HepG2 (cell line): ENCODE measurements around the gene CYP20A1. TPM values are rescaled to one million over a fixed set of nuclear protein-coding genes. Genes with fewer than 3 reads are reported as not detected.

Source experiments
- FOSL2 ChIP-seq: sonication (generic); formaldehyde crosslinking; IDR thresholded peaks from 2 replicates; pipeline ENCODE4 v1.4.0; 2020; ENCODE audit warnings: missing genetic modification reagents
- JUND ChIP-seq: sonication (generic); formaldehyde crosslinking; IDR thresholded peaks from 2 replicates; pipeline ENCODE4 v1.8.0; 2022; ENCODE audit warnings: mild to moderate bottlenecking, missing genetic modification reagents
- MEIS1 ChIP-seq: sonication (generic); formaldehyde crosslinking; IDR thresholded peaks from 2 replicates; pipeline ENCODE4 v1.9.0; 2021; ENCODE audit warnings: mild to moderate bottlenecking, missing genetic modification reagents, moderate library complexity, borderline replicate concordance
- MLLT10 ChIP-seq: sonication (generic); formaldehyde crosslinking; IDR thresholded peaks from 2 replicates; pipeline ENCODE4 v1.4.0; 2020; ENCODE audit warnings: missing genetic modification reagents
- RNF2 ChIP-seq: fragments of 450-650 bp; conservative IDR thresholded peaks from 2 replicates; pipeline ENCODE4 v1.6.1; 2016; ENCODE audit warnings: low read depth
- SETDB1 ChIP-seq: sonication (generic); formaldehyde crosslinking; IDR thresholded peaks from 2 replicates; pipeline ENCODE4 v1.5.1; 2020; ENCODE audit warnings: missing genetic modification reagents, mild to moderate bottlenecking, borderline replicate concordance
- SIX1 ChIP-seq: sonication (generic); formaldehyde crosslinking; IDR thresholded peaks from 2 replicates; pipeline ENCODE4 v1.4.0; 2020; ENCODE audit warnings: missing genetic modification reagents, borderline replicate concordance
- TIGD3 ChIP-seq: sonication (generic); formaldehyde crosslinking; IDR thresholded peaks from 2 replicates; pipeline ENCODE4 v1.5.1; 2020; ENCODE audit warnings: mild to moderate bottlenecking, missing genetic modification reagents, borderline replicate concordance
- TSC22D2 ChIP-seq: sonication (generic); formaldehyde crosslinking; IDR thresholded peaks from 2 replicates; pipeline ENCODE4 v1.5.1; 2020; ENCODE audit warnings: missing genetic modification reagents, mild to moderate bottlenecking, borderline replicate concordance
- XRCC5 ChIP-seq: fragments of 200-400 bp; formaldehyde crosslinking; optimal IDR thresholded peaks from 2 replicates; pipeline ENCODE3; 2017; ENCODE audit warnings: mild to moderate bottlenecking, low read length
- ZNF383 ChIP-seq: sonication (generic); formaldehyde crosslinking; IDR thresholded peaks from 2 replicates; pipeline ENCODE4 v1.4.0; 2020; ENCODE audit warnings: missing genetic modification reagents, mild to moderate bottlenecking, borderline replicate concordance
- ZNF577 ChIP-seq: sonication (generic); formaldehyde crosslinking; IDR thresholded peaks from 2 replicates; pipeline ENCODE4 v1.4.0; 2020; ENCODE audit warnings: mild to moderate bottlenecking, low read depth, missing genetic modification reagents, borderline replicate concordance
- ZNF724P ChIP-seq: sonication (generic); formaldehyde crosslinking; IDR thresholded peaks from 2 replicates; pipeline ENCODE4 v1.8.0; 2022; ENCODE audit warnings: missing genetic modification reagents, borderline replicate concordance
- ZNF761 ChIP-seq: sonication (generic); formaldehyde crosslinking; conservative IDR thresholded peaks from 2 replicates; pipeline ENCODE4 v1.4.0; 2020; ENCODE audit warnings: mild to moderate bottlenecking, missing genetic modification reagents
- polyA plus RNA-seq, 8 experiments: library from polyadenylated mRNA; depleted of rRNA in 3 of 8; stranded (reverse) in 7 of 8; unstranded in 1 of 8; fragments of >200 nt; fragmentation: Illumina TruSeq in 4 of 8; extraction: Trizol in 4 of 8; gene quantifications; 2 replicates each; pipeline versions ENCODE4 v1.2.1 to v1.2.3, GENCODE V29; 2011 to 2016; ENCODE audit warnings: low read depth in 4 of 8, missing spikeins in 1 of 8, mixed read lengths in 1 of 8; ENCODE audit not compliant: insufficient read depth in 1 of 8
- total RNA-seq, 5 experiments: library from RNA; depleted of rRNA; stranded (reverse); fragments of >200 nt; fragmentation: Illumina TruSeq; extraction: Trizol; gene quantifications; 2 replicates each; pipeline ENCODE4 v1.2.3, GENCODE V29; 2016; ENCODE audit warnings: low read depth in 1 of 5
- TF ChIP-seq, protein P1 (sequence below): sonication (generic); formaldehyde crosslinking; IDR thresholded peaks from 2 replicates; pipeline ENCODE4 v1.5.0; 2020; ENCODE audit warnings: mild to moderate bottlenecking, missing genetic modification reagents, borderline replicate concordance
- TF ChIP-seq, protein P2 (sequence below): sonication (generic); formaldehyde crosslinking; IDR thresholded peaks from 2 replicates; pipeline ENCODE4 v1.8.1; 2023; ENCODE audit warnings: missing genetic modification reagents, inconsistent platforms, borderline replicate concordance

Gene CYP20A1
- total and polyA plus RNA-seq, 2 of the 13 experiments (the other 11 are each of a cell fraction or from before 2014, with no cell fraction given) = 9.6 to 35.3 TPM

- no peak for TF ChIP-seq SETDB1 (CRISPR knock-in tag)
- no peak; the same call in none of the 2 replicates for TF ChIP-seq FOSL2 (CRISPR knock-in tag)
- peak; percentile 38; the same call in 1 of the 2 replicates for TF ChIP-seq MEIS1 (CRISPR knock-in tag)
- TF ChIP-seq, protein P1, sequence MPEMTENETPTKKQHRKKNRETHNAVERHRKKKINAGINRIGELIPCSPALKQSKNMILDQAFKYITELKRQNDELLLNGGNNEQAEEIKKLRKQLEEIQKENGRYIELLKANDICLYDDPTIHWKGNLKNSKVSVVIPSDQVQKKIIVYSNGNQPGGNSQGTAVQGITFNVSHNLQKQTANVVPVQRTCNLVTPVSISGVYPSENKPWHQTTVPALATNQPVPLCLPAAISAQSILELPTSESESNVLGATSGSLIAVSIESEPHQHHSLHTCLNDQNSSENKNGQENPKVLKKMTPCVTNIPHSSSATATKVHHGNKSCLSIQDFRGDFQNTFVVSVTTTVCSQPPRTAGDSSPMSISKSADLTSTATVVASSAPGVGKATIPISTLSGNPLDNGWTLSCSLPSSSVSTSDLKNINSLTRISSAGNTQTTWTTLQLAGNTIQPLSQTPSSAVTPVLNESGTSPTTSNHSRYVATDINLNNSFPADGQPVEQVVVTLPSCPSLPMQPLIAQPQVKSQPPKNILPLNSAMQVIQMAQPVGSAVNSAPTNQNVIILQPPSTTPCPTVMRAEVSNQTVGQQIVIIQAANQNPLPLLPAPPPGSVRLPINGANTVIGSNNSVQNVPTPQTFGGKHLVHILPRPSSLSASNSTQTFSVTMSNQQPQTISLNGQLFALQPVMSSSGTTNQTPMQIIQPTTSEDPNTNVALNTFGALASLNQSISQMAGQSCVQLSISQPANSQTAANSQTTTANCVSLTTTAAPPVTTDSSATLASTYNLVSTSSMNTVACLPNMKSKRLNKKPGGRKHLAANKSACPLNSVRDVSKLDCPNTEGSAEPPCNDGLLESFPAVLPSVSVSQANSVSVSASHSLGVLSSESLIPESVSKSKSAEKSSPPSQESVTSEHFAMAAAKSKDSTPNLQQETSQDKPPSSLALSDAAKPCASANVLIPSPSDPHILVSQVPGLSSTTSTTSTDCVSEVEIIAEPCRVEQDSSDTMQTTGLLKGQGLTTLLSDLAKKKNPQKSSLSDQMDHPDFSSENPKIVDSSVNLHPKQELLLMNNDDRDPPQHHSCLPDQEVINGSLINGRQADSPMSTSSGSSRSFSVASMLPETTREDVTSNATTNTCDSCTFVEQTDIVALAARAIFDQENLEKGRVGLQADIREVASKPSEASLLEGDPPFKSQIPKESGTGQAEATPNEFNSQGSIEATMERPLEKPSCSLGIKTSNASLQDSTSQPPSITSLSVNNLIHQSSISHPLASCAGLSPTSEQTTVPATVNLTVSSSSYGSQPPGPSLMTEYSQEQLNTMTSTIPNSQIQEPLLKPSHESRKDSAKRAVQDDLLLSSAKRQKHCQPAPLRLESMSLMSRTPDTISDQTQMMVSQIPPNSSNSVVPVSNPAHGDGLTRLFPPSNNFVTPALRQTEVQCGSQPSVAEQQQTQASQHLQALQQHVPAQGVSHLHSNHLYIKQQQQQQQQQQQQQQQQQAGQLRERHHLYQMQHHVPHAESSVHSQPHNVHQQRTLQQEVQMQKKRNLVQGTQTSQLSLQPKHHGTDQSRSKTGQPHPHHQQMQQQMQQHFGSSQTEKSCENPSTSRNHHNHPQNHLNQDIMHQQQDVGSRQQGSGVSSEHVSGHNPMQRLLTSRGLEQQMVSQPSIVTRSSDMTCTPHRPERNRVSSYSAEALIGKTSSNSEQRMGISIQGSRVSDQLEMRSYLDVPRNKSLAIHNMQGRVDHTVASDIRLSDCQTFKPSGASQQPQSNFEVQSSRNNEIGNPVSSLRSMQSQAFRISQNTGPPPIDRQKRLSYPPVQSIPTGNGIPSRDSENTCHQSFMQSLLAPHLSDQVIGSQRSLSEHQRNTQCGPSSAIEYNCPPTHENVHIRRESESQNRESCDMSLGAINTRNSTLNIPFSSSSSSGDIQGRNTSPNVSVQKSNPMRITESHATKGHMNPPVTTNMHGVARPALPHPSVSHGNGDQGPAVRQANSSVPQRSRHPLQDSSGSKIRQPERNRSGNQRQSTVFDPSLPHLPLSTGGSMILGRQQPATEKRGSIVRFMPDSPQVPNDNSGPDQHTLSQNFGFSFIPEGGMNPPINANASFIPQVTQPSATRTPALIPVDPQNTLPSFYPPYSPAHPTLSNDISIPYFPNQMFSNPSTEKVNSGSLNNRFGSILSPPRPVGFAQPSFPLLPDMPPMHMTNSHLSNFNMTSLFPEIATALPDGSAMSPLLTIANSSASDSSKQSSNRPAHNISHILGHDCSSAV (CRISPR knock-in tag) = no peak
- TF ChIP-seq TIGD3 (CRISPR knock-in tag) = 0 out of 2 replicates have a peak, but pooled peaks have one; percentile 8
- no peak for TF ChIP-seq JUND (CRISPR knock-in tag)
- peak; percentile 90; the same call in 1 of the 2 replicates for TF ChIP-seq MLLT10
- peak; percentile 57 for TF ChIP-seq XRCC5
- no peak for TF ChIP-seq RNF2
- TF ChIP-seq ZNF761 (CRISPR knock-in tag) = peak; percentile 84
- peak; percentile 65; the same call in 1 of the 2 replicates for TF ChIP-seq TSC22D2 (CRISPR knock-in tag)
- TF ChIP-seq ZNF724P (CRISPR knock-in tag) = 0 out of 2 replicates have a peak, but pooled peaks have one; percentile 22
- TF ChIP-seq ZNF577 (CRISPR knock-in tag) = no peak
- TF ChIP-seq, protein P2, sequence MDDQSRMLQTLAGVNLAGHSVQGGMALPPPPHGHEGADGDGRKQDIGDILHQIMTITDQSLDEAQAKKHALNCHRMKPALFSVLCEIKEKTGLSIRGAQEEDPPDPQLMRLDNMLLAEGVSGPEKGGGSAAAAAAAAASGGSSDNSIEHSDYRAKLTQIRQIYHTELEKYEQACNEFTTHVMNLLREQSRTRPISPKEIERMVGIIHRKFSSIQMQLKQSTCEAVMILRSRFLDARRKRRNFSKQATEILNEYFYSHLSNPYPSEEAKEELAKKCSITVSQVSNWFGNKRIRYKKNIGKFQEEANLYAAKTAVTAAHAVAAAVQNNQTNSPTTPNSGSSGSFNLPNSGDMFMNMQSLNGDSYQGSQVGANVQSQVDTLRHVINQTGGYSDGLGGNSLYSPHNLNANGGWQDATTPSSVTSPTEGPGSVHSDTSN (CRISPR knock-in tag) = no peak
- TF ChIP-seq ZNF383 = peak; percentile 50; the same call in 1 of the 2 replicates
- peak; percentile 53; the same call in 1 of the 2 replicates for TF ChIP-seq SIX1 (CRISPR knock-in tag)
Measured at GRCh38 chr2:203327901-203328759, 89.3 kb downstream of the CYP20A1 start, which contains the start of gene ABI2 (continued).
